ENCODE results near the gene EDRF1.

GRCh38 chr10:125689955-125690569 is 29.4 kb upstream of the EDRF1 start:
- no peak for TF ChIP-seq CTCF (conservative IDR thresholded peaks at IDR 0.05; ENCODE audit: low read length)
- no peak for TF ChIP-seq EZH2phosphoT487 (IDR thresholded peaks at IDR 0.05; ENCODE audit: borderline replicate concordance, low read depth, low read length)
